Activated CD4-positive, alpha-beta T cell treated with anti-CD3 and anti-CD28 coated beads, Interleukin-2, amount 50 U/mL, for 16 hours (primary cell): ENCODE results near the gene DLG1.
"Not testable (repeated sequence)": the region's sequence is repeated elsewhere in the genome, so short reads cannot be mapped to it uniquely, and the experiment has no call there.

Experiments
- DNase-seq: peaks from one replicate; pipeline ENCODE4 v3.0.0-alpha.2; 2020

Gene DLG1

DNA sequence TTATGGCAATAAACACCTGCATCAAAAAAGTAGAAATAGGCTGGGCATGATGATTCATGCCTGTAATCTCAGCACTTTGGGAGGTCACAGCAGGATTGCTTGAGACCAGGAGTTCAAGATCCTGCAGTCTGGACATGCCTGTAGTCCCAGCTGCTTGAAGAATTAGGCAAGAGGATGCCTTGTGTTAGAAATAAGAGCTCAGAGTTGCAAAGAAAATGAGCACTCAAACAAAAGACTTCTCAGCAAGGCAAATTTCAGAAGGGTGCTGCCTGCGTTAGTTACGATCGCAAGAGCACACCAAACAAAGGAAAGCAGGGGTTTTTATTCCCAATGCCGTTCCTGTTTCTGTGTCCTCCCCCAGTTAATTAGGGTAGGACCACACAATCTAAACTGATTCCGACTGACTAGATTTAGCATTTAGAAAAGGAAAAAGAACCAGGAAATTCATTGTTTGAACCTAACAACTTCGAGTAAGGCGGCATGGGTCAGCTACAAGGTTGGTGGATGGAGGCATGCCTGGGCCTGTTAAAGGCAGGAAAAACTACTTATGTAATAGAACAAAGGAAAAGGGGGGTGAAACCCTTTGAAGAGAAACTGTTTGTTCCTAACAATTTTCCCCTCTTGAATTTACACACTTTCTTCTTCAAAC, 55.5 kb downstream of the DLG1 start:
- DNase-seq: no peak

DNA sequence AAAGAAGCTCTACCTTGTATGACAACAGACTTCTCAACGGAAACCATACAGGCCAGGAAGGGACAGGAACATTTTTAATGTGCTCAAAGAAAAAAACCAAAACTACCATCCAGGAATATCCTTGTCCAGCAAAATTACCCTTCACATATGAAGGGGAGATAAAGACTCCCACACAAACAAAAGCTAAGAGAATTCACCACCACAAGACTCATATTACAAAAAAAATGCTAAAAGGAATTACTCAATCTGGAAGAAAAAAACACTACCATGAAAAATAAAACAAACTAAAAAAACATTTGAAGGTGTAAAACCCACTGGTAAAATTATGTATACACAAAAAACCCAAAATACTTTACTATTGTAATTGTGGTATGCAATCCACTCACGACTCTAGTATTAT, 57.2 kb downstream of the DLG1 start:
- DNase-seq: no peak

DNA sequence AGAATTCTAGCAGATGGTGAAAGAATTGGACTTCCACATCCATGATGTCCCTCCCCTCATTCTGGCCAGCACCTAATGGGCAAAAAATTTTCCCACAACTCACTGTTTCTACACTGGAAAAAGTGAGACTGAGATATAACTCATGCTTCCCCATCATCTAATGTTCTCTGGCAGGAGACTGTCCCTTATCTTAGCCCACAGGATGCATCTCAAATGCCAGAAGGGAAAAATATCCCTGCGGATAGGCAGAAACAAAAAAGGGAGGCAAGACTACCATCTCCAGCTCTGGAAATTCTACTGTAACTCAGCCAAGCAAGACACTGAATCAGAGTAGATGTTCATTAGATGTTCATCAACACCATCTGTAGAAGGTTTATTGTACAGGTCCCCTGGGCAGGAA, 58.6 kb downstream of the DLG1 start:
- DNase-seq: no peak

GRCh38 chr3:197238842-197239241, 59.6 kb downstream of the DLG1 start:
- no peak for DNase-seq

- DNase-seq: no peak
Measured at GRCh38 chr3:197237897-197238296, 60.5 kb downstream of the DLG1 start.

GRCh38 chr3:197236362-197236761, 62.0 kb downstream of the DLG1 start:
- DNase-seq: no peak

DNA sequence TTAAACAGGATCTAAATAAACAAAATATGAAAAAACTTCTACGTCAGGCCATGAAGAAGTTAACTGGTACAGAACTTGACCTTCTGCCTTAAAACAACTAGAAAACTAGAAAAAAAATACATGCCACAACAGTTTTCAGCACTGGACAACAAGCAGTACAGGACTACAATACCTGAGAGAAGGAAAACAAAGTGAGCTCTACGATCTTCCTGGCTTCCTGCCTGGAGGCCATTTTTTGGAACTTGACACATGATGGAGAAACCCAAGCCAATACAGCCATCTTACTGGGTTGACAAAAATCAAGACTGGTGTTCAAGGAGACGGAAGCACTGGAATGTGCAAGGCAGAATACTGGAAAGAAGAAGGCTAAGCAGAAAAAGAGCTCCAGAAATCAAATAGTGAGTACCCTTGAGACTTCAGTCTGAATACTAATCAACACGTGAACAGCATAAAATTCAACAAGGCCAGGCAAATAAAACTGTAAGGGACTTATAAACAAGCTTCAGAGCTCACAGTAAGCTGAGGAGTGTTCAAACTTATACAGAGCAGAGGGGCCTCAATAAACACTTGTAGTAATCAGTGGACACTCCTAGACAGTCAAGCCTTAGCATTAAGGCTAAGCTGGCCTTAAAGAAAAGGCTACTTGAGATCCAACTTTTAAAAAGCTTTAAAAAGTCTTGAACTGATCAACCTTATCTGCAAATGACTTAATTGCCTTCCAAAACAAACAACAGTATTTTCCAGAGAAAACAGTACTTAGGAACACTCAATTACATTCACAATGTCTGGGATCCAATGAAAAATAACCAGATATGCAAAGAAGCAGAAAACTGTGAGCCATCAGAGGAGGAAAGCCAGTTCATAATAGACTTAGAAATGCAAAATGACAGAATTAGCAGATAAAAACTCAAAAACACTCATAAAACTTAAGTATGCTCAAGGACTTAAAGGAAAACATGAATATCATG, 63.2 kb downstream of the DLG1 start:
- DNase-seq: no peak

GRCh38 chr3:197231321-197231720, 67.1 kb downstream of the DLG1 start:
- DNase-seq: no peak

- no peak for DNase-seq
Measured at GRCh38 chr3:197229836-197230235, 68.6 kb downstream of the DLG1 start.

DNA sequence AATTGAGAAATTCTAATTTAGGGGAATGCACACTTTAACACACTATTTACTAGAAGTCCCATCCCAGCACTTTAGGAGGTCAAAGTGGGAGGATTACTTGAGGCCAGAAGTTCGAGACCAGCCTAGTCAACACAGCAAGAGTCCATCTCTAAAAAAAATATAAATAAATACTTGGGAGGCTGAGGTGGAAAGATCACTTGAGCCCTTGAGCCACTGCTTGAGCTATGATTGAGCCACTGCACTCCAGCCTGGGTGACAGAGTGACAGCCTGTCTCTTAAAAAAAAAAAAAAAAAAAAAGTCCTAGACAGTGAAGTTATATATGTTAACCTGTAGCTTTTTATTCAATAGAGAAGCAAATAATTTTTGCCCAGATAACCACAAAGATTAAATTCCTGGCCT, 69.2 kb downstream of the DLG1 start:
- DNase-seq: no peak

GRCh38 chr3:197227780-197228574, 70.4 kb downstream of the DLG1 start:
- DNase-seq: no peak

- DNase-seq: no peak
Measured at GRCh38 chr3:197226179-197226578, 72.2 kb downstream of the DLG1 start.

- no peak for DNase-seq
Measured at GRCh38 chr3:197225579-197225978, 72.8 kb downstream of the DLG1 start.

- peak; percentile 52 for DNase-seq
Measured at GRCh38 chr3:197224034-197224444, 74.4 kb downstream of the DLG1 start.

DNA sequence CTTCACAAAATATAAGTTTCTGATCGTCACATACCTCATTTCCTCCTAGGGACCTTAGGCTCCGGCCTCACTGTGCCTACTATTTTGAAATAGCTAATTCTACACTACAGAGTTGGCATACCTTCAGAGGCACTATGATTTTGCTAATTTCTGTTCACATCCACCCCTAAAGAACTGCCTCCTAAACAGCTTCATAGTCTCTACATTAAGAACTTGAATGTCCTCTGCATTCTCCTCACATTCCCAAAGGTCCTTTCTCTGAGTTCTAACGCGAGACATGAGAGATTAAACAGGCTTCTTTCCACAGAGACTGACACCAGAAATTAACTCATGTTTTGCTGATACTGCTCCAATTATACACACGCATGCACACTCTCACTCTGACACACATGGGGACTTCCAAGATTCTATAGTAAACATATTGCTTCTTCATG, 75.5 kb downstream of the DLG1 start:
- no peak for DNase-seq

DNA sequence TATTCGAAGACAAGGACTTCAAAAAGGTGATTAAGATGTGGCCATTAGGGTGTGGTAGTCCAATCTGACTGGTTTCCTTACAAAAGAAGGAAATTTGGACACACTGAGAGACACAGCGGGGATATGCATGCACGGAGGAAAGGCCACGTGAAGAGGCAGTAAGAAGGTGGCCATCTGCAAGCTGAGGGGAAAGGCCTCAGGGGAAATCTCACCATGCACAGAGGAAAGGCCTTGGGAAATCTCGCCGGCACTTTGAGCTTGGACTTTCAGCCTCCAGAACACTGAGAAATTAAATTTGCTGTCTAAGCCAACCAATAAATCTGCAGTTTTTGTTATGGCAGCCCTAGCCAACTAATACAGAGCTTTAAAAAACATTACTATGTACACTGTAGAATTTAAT, 78.8 kb downstream of the DLG1 start:
- DNase-seq: no peak

GRCh38 chr3:197218210-197218609, 80.2 kb downstream of the DLG1 start:
- no peak for DNase-seq

- no peak for DNase-seq
Measured at GRCh38 chr3:197216914-197217313, 81.5 kb downstream of the DLG1 start.

DNA sequence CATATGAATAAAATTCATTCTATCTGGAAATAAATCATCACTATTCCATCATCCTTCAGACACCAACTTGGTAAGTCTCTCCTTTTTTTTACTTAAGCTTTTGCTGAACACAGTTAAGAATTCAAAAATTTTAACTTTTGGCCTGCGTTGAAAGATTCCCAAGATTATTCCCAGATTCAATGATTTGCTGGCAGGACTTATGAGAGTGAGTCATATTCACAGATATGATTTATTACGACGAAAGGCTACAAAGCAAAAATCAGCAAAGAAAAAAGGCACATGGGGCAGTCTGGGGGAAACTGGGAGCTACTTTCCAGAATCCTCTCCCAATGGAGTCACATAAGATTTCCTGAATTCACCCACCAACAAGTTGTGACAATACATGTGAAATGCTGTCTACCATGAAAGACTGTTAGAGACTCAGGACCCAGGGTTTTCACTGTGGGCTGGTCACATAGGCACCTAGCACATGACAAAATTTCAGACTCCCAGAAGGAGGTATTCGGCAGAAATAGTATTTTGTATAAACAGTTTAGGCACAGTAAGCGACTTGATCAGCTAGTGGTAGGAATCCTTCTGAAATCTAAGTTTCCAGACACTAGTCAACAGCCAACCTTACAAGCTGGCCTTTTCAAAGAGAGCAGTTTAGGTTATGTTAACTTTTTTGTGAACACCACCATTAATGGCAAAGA, 82.1 kb downstream of the DLG1 start:
- DNase-seq: no peak

GRCh38 chr3:197212290-197212689, 86.1 kb downstream of the DLG1 start:
- DNase-seq: no peak

DNA sequence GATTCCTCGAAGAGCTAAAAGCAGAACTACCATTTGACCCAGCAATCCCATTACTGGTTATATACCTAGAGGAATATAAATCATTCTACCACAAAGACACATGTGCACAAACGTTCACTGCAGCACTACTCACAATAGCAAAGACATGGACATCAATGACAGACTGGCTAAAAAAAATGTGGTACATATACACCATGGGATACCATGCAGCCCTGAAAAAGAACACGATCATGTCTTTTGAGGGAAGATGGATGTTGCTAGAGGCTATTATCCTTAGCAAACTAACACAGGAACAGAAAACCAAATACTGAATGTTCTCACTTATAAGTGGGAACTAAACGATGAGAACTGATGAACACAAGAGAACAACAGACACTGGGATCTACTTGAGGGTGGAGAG, 86.7 kb downstream of the DLG1 start:
- DNase-seq: not testable (repeated sequence)

GRCh38 chr3:197209366-197210260, 88.8 kb downstream of the DLG1 start:
- no peak for DNase-seq
